ENCODE data around the gene CTNND2.

GRCh38 chr5:11335881-11336760 is 568.1 kb downstream of the CTNND2 start:
- TF ChIP-seq POLR2A (IDR thresholded peaks at IDR 0.05; ENCODE audit: low read depth, low read length): no peak
- no peak for TF ChIP-seq CTCF (IDR thresholded peaks at IDR 0.05 in 2 of 3, conservative IDR thresholded peaks at IDR 0.05 in 1 of 3; ENCODE audit: control insufficient read depth in 2 of 3, extremely low read depth in 1 of 3, insufficient read depth in 1 of 3, low read depth in 3 of 3, low read length in 3 of 3)
- no peak for TF ChIP-seq FOS (IDR thresholded peaks at IDR 0.05; ENCODE audit: borderline replicate concordance, extremely low read depth, insufficient read length)
- TF ChIP-seq CEBPZ (IDR thresholded peaks at IDR 0.05; ENCODE audit: low read depth, low read length): no peak
- TF ChIP-seq EP300 (IDR thresholded peaks at IDR 0.05; ENCODE audit: borderline replicate concordance in 1 of 2, control insufficient read depth in 1 of 2, low read depth in 2 of 2, low read length in 2 of 2): no peak
- no peak for TF ChIP-seq MLLT1 (IDR thresholded peaks at IDR 0.05)
- TF ChIP-seq HCFC1 (IDR thresholded peaks at IDR 0.05; ENCODE audit: low read length): no peak
- TF ChIP-seq BHLHE40 (IDR thresholded peaks at IDR 0.05; ENCODE audit: borderline replicate concordance in 1 of 2, low read depth in 2 of 2, low read length in 1 of 2): no peak
- no peak for TF ChIP-seq SP1 (IDR thresholded peaks at IDR 0.05; ENCODE audit: low read depth, low read length)
- TF ChIP-seq RAD21 (IDR thresholded peaks at IDR 0.05; ENCODE audit: insufficient read depth, low read depth, low read length): no peak
- TF ChIP-seq NBN (IDR thresholded peaks at IDR 0.05): no peak
- no peak for TF ChIP-seq CHD2 (IDR thresholded peaks at IDR 0.05; ENCODE audit: borderline replicate concordance, low read depth, low read length)
- no peak for TF ChIP-seq CBFB (IDR thresholded peaks at IDR 0.05; ENCODE audit: low read depth)
- TF ChIP-seq RFX5 (IDR thresholded peaks at IDR 0.05; ENCODE audit: low read depth, low read length): no peak

Measured in GM12878 (cell line).